ENCODE data around the gene ATP2A3. TPM values are rescaled to one million over a fixed set of nuclear protein-coding genes. Genes with fewer than 3 reads are reported as not detected.

Gene ATP2A3
- total RNA-seq, 2 donors from 2014 or later = 16.3 to 44.5 TPM

- intact Hi-C loops (cut with DNase I) = no loop called here
- Histone ChIP-seq H3K9me3 (no peaks in the 10 kb centered on the region), H3K36me3 (no peaks in the 10 kb centered on the region), H3K4me1 (replicated peaks) (peaks cover 10% of the 10 kb centered on the region), H3K4me3 (no peak overlapping the region), H3K27me3 (replicated peaks; ENCODE audit: insufficient read depth) (no peaks in the 10 kb centered on the region), H3K27ac (no peak overlapping the region)
- WGBS = 62% methylated on average over 18 of the region's 18 CpGs
- DNase-seq (ENCODE audit: low spot score) = no peak
- TF ChIP-seq CTCF (IDR thresholded peaks at IDR 0.05) = no peak
- TF ChIP-seq POLR2AphosphoS5 (IDR thresholded peaks at IDR 0.05) = no peak
- no peak for TF ChIP-seq POLR2A (IDR thresholded peaks at IDR 0.05)
These were observed 9.1 kb downstream of the ATP2A3 start for GRCh38 chr17:3954976-3955672.

- intact Hi-C loops (cut with DNase I) = no loop called here
- H3K27ac ChIP-seq = no peak overlapping the region
- H3K9me3 ChIP-seq = no peaks in the 10 kb centered on the region
- no peak overlapping the region for H3K4me3 ChIP-seq
- WGBS = 97% methylated on average over 10 of the region's 10 CpGs
- H3K4me1 ChIP-seq (replicated peaks) = peaks cover 2% of the 10 kb centered on the region
- no peak for TF ChIP-seq CTCF (IDR thresholded peaks at IDR 0.05)
- no peak for TF ChIP-seq POLR2AphosphoS5 (IDR thresholded peaks at IDR 0.05)
- TF ChIP-seq POLR2A (IDR thresholded peaks at IDR 0.05) = no peak
- no peak for DNase-seq (ENCODE audit: low spot score)
- no peaks in the 10 kb centered on the region for H3K36me3 ChIP-seq
- H3K27me3 ChIP-seq (replicated peaks; ENCODE audit: insufficient read depth) = no peaks in the 10 kb centered on the region
These were observed 10.2 kb downstream of the ATP2A3 start for GRCh38 chr17:3954086-3954485.

GRCh38 chr17:3953542-3953941, 10.7 kb downstream of the ATP2A3 start:
- Histone ChIP-seq H3K4me1 (replicated peaks) (no peaks in the 10 kb centered on the region), H3K27ac (no peak overlapping the region), H3K9me3 (no peaks in the 10 kb centered on the region), H3K4me3 (no peak overlapping the region), H3K36me3 (no peaks in the 10 kb centered on the region), H3K27me3 (replicated peaks; ENCODE audit: insufficient read depth) (no peaks in the 10 kb centered on the region)
- TF ChIP-seq POLR2AphosphoS5 (IDR thresholded peaks at IDR 0.05) = no peak
- TF ChIP-seq POLR2A (IDR thresholded peaks at IDR 0.05) = no peak
- TF ChIP-seq CTCF (IDR thresholded peaks at IDR 0.05) = no peak
- no peak for DNase-seq (ENCODE audit: low spot score)
- WGBS = 90% methylated on average over 12 of the region's 14 CpGs
- intact Hi-C loops (cut with DNase I) = no loop called here

- intact Hi-C loops (cut with DNase I) = no loop called here
- WGBS = 96% methylated on average over 14 of the region's 14 CpGs
- Histone ChIP-seq H3K9me3 (no peaks in the 10 kb centered on the region), H3K36me3 (no peaks in the 10 kb centered on the region), H3K4me1 (replicated peaks) (no peaks in the 10 kb centered on the region), H3K27me3 (replicated peaks; ENCODE audit: insufficient read depth) (no peaks in the 10 kb centered on the region), H3K27ac (no peak overlapping the region), H3K4me3 (no peak overlapping the region)
- DNase-seq (ENCODE audit: low spot score) = no peak
- TF ChIP-seq CTCF (IDR thresholded peaks at IDR 0.05) (no peak), POLR2A (IDR thresholded peaks at IDR 0.05) (no peak), POLR2AphosphoS5 (IDR thresholded peaks at IDR 0.05) (no peak)
These were observed 12.1 kb downstream of the ATP2A3 start for GRCh38 chr17:3952186-3952585.

- WGBS = 89% methylated on average over 16 of the region's 16 CpGs
- H3K9me3 ChIP-seq = no peaks in the 10 kb centered on the region
- no peaks in the 10 kb centered on the region for H3K36me3 ChIP-seq
- H3K4me1 ChIP-seq (replicated peaks) = no peaks in the 10 kb centered on the region
- H3K4me3 ChIP-seq = no peak overlapping the region
- no peak for DNase-seq (ENCODE audit: low spot score)
- H3K27ac ChIP-seq = no peak overlapping the region
- intact Hi-C loops (cut with DNase I) = no loop called here
- TF ChIP-seq POLR2A (IDR thresholded peaks at IDR 0.05) (no peak), CTCF (IDR thresholded peaks at IDR 0.05) (no peak), POLR2AphosphoS5 (IDR thresholded peaks at IDR 0.05) (no peak)
- H3K27me3 ChIP-seq (replicated peaks; ENCODE audit: insufficient read depth) = no peaks in the 10 kb centered on the region
These were observed 12.8 kb downstream of the ATP2A3 start for GRCh38 chr17:3951420-3951819.

Data from prostate gland (tissue), 2 donors.